ENCODE measurements around the gene CACNA1F. TPM values are rescaled to one million over a fixed set of nuclear protein-coding genes. Genes with fewer than 3 reads are reported as not detected.

CACNA1F gene
- total RNA-seq, 1 experiment from 2014 or later: not detected

DNA sequence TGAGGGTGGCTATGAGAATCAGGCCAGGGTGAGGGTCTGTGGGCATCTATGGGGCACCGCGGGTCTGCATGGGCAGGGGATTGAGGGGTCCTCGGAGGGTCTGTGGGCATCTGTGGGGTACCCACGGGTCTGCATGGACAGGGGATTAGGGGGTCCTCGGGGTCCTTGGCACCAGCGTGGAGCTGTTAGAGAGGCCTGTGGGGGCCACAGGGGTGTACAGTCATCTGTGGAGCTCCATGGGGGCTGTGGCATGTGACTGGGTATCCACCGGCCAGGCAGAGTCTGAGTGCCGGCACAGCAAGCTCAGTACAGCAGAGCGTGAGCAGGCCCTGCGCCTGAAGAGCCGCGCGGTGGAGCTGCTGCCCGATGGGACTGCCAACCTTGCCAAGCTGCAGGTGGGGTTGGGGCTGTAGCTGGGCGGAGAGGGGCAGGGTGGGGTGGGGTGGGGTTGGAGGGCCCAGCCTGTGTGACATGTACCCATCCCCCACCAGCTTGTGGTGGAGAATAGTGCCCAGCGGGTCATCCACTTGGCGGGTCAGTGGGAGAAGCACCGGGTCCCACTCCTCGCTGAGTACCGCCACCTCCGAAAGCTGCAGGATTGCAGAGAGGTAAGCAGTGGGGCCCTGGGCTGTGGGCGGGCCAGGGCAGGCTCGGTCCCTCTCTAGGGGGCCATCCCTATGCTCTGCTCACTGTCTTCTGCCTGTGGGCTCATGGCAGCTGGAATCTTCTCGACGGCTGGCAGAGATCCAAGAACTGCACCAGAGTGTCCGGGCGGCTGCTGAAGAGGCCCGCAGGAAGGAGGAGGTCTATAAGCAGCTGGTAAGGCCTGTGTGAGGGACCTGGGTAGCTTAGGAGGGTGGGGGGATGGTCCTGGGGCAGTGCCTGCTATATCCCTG is 15.0 kb upstream of the CACNA1F start:
- no peak for TF ChIP-seq CTCF (IDR thresholded peaks at IDR 0.05; ENCODE audit: unreplicated experiment)
- intact Hi-C loops (cut with micrococcal nuclease): no loop called here
- Mint-ChIP-seq H3K9me3 (ENCODE audit: unreplicated experiment) (peaks cover 13% of the 10 kb centered on the region), H3K4me1 (ENCODE audit: insufficient read depth, unreplicated experiment) (no peaks in the 10 kb centered on the region), H3K36me3 (ENCODE audit: insufficient read depth, unreplicated experiment) (peaks cover 24% of the 10 kb centered on the region), H3K4me3 (ENCODE audit: unreplicated experiment) (no peak overlapping the region), H3K27me3 (ENCODE audit: insufficient read depth, unreplicated experiment) (no peaks in the 10 kb centered on the region), H3K27ac (ENCODE audit: low read depth, unreplicated experiment) (no peak overlapping the region)
- DNase-seq (ENCODE audit: unreplicated experiment): no peak
- POLR2A ChIA-PET: interaction anchor here (0.6 to 1.6 kb wide), 3 partner anchors 9 to 43 kb away, joined by 3 to 5 read pairs (median 3); no protein-coding TSS in a partner anchor
- BruUV-seq (replicated peaks): no TSS peak
- CTCF ChIA-PET: interaction anchor here (1.2 to 1.5 kb wide), 2 partner anchors 56 to 577 kb away, joined by 4 read pairs; no protein-coding TSS in a partner anchor

- no peaks in the 10 kb centered on the region for H3K27me3 Mint-ChIP-seq (ENCODE audit: insufficient read depth, unreplicated experiment)
- peaks cover 14% of the 10 kb centered on the region for H3K9me3 Mint-ChIP-seq (ENCODE audit: unreplicated experiment)
- H3K27ac Mint-ChIP-seq (ENCODE audit: low read depth, unreplicated experiment): no peak overlapping the region
- POLR2A ChIA-PET: no interaction called here
- no peak for DNase-seq (ENCODE audit: unreplicated experiment)
- H3K4me1 Mint-ChIP-seq (ENCODE audit: insufficient read depth, unreplicated experiment): peaks cover 3% of the 10 kb centered on the region
- peaks cover 24% of the 10 kb centered on the region for H3K36me3 Mint-ChIP-seq (ENCODE audit: insufficient read depth, unreplicated experiment)
- no peak overlapping the region for H3K4me3 Mint-ChIP-seq (ENCODE audit: unreplicated experiment)
- intact Hi-C loops (cut with micrococcal nuclease): no loop called here
- TF ChIP-seq CTCF (IDR thresholded peaks at IDR 0.05; ENCODE audit: unreplicated experiment): no peak
- CTCF ChIA-PET: interaction anchor here (0.6 to 1.5 kb wide), 3 partner anchors 55 to 578 kb away, joined by 3 to 4 read pairs (median 4); no protein-coding TSS in a partner anchor
- no TSS peak for BruUV-seq (replicated peaks)
Measured at GRCh38 chrX:49247346-49247745, 14.2 kb upstream of the CACNA1F start.

- no peak overlapping the region for H3K27ac Mint-ChIP-seq (ENCODE audit: low read depth, unreplicated experiment)
- ChIA-PET POLR2A (no interaction called here), CTCF (no interaction called here)
- H3K4me3 Mint-ChIP-seq (ENCODE audit: unreplicated experiment): no peak overlapping the region
- no peak for DNase-seq (ENCODE audit: unreplicated experiment)
- no TSS peak for BruUV-seq (replicated peaks)
- TF ChIP-seq CTCF (IDR thresholded peaks at IDR 0.05; ENCODE audit: unreplicated experiment): no peak
- H3K9me3 Mint-ChIP-seq (ENCODE audit: unreplicated experiment): peaks cover 14% of the 10 kb centered on the region
- peaks cover 24% of the 10 kb centered on the region for H3K36me3 Mint-ChIP-seq (ENCODE audit: insufficient read depth, unreplicated experiment)
- intact Hi-C loops (cut with micrococcal nuclease): no loop called here
- peaks cover 5% of the 10 kb centered on the region for H3K4me1 Mint-ChIP-seq (ENCODE audit: insufficient read depth, unreplicated experiment)
- no peaks in the 10 kb centered on the region for H3K27me3 Mint-ChIP-seq (ENCODE audit: insufficient read depth, unreplicated experiment)
Measured at GRCh38 chrX:49246541-49246940, 13.4 kb upstream of the CACNA1F start.

GRCh38 chrX:49244207-49244606 is 11.1 kb upstream of the CACNA1F start:
- peaks cover 24% of the 10 kb centered on the region for H3K36me3 Mint-ChIP-seq (ENCODE audit: insufficient read depth, unreplicated experiment)
- H3K4me1 Mint-ChIP-seq (ENCODE audit: insufficient read depth, unreplicated experiment): peaks cover 5% of the 10 kb centered on the region
- intact Hi-C loops (cut with micrococcal nuclease): no loop called here
- peaks cover 14% of the 10 kb centered on the region for H3K9me3 Mint-ChIP-seq (ENCODE audit: unreplicated experiment)
- no peak overlapping the region for H3K27ac Mint-ChIP-seq (ENCODE audit: low read depth, unreplicated experiment)
- no TSS peak for BruUV-seq (replicated peaks)
- CTCF ChIA-PET: no interaction called here
- TF ChIP-seq CTCF (IDR thresholded peaks at IDR 0.05; ENCODE audit: unreplicated experiment): no peak
- POLR2A ChIA-PET: no interaction called here
- H3K4me3 Mint-ChIP-seq (ENCODE audit: unreplicated experiment): no peak overlapping the region
- DNase-seq (ENCODE audit: unreplicated experiment): no peak
- H3K27me3 Mint-ChIP-seq (ENCODE audit: insufficient read depth, unreplicated experiment): no peaks in the 10 kb centered on the region
